Keratinocyte (primary cell): Measurements from ENCODE around the gene IPO8. TPM values are rescaled to one million over a fixed set of nuclear protein-coding genes. Genes with fewer than 3 reads are reported as not detected.

Experiments
- DNase-seq: peaks from one replicate; pipeline ENCODE4 v3.0.0-alpha.2; 2011; ENCODE audit warnings: low read depth, missing footprints, low spot score
- FAIRE-seq: peaks from 2 replicates; lab custom pipeline; 2011; peaks lifted over from hg19 to GRCh38; lab: Jason Lieb, UNC
- H2AFZ ChIP-seq: 2 replicates; pipeline ENCODE4 v1.6.0; 2012; ENCODE audit warnings: low read length, control low read depth, inconsistent platforms; ENCODE audit not compliant: control insufficient read depth
- H3K27ac ChIP-seq: 2 replicates; pipeline ENCODE4 v1.5.1; 2011; ENCODE audit warnings: low read length; ENCODE audit not compliant: control insufficient read depth, insufficient read depth
- H3K27me3 ChIP-seq: 3 replicates; pipeline ENCODE4 v1.6.0; 2011; ENCODE audit warnings: low read length; ENCODE audit not compliant: control insufficient read depth, insufficient read depth; ENCODE audit errors: extremely low read depth
- H3K36me3 ChIP-seq, 2 experiments: 2 replicates in 1 of 2; 3 replicates in 1 of 2; pipeline ENCODE4 v1.5.1; 2011; ENCODE audit warnings: low read length in 2 of 2, mild to moderate bottlenecking in 1 of 2; ENCODE audit not compliant: control insufficient read depth in 2 of 2, insufficient read depth in 2 of 2; ENCODE audit errors: extremely low read depth in 1 of 2
- H3K4me1 ChIP-seq: 3 replicates; pipeline ENCODE4 v1.5.1; 2011; ENCODE audit warnings: low read length; ENCODE audit not compliant: control insufficient read depth, insufficient read depth; ENCODE audit errors: extremely low read depth
- H3K4me2 ChIP-seq: 3 replicates; pipeline ENCODE4 v1.6.0; 2011; ENCODE audit warnings: low read depth, low read length; ENCODE audit not compliant: control insufficient read depth, insufficient read depth; ENCODE audit errors: extremely low read depth
- H3K4me3 ChIP-seq, 3 experiments: fragments of 200-600 bp in 1 of 3; sonication (generic) in 1 of 3; 2 replicates in 2 of 3; 3 replicates in 1 of 3; pipeline ENCODE4 v1.5.1; 2011 to 2016; ENCODE audit warnings: low read length in 3 of 3, mild to moderate bottlenecking in 3 of 3, control low read depth in 2 of 3, inconsistent platforms in 1 of 3, low read depth in 1 of 3, mixed read lengths in 1 of 3, mixed run types in 1 of 3, moderate library complexity in 1 of 3; ENCODE audit not compliant: control insufficient read depth in 2 of 3, insufficient read depth in 2 of 3; ENCODE audit errors: extremely low read depth in 1 of 3
- H3K79me2 ChIP-seq: 2 replicates; pipeline ENCODE4 v1.6.0; 2012; ENCODE audit warnings: low read length; ENCODE audit not compliant: control insufficient read depth, insufficient read depth
- H3K9ac ChIP-seq: 3 replicates; pipeline ENCODE4 v1.6.0; 2011; ENCODE audit warnings: low read length; ENCODE audit not compliant: control insufficient read depth, insufficient read depth; ENCODE audit errors: extremely low read depth
- H3K9me1 ChIP-seq: 3 replicates; pipeline ENCODE4 v1.6.0; 2011; ENCODE audit warnings: low read length; ENCODE audit not compliant: control insufficient read depth, insufficient read depth; ENCODE audit errors: extremely low read depth
- H3K9me3 ChIP-seq: 2 replicates; pipeline ENCODE4 v1.5.1; 2012; ENCODE audit warnings: low read depth, low read length; ENCODE audit not compliant: control insufficient read depth
- H4K20me1 ChIP-seq: 3 replicates; pipeline ENCODE4 v1.6.0; 2011; ENCODE audit warnings: low read length; ENCODE audit not compliant: control insufficient read depth, insufficient read depth; ENCODE audit errors: extremely low read depth
- CTCF ChIP-seq, 3 experiments: IDR thresholded peaks in 1 of 3; conservative IDR thresholded peaks in 1 of 3; optimal IDR thresholded peaks in 1 of 3; 2 replicates in 2 of 3; 3 replicates in 1 of 3; pipeline versions ENCODE3 to v1.5.1; 2011; ENCODE audit warnings: low read length in 3 of 3, mild to moderate bottlenecking in 3 of 3, moderate library complexity in 2 of 3, control low read depth in 1 of 3, inconsistent platforms in 1 of 3; ENCODE audit not compliant: insufficient read depth in 2 of 3; ENCODE audit errors: extremely low read depth in 1 of 3
- EZH2 ChIP-seq: IDR thresholded peaks from one replicate; pipeline ENCODE4 v1.6.1; 2012; ENCODE audit warnings: inconsistent platforms, mild to moderate bottlenecking, low read length, moderate library complexity
- dilution Hi-C: fragments of 300-500 bp; cut with MboI; formaldehyde crosslinking; loops from one replicate; pipeline ENCODE4 v1.7.0; 2020; ENCODE audit warnings: low sequenced_read_pairs; ENCODE audit not compliant: extremely low pct_ligation_motif_present
- polyA plus RNA-seq, 5 experiments: library from polyadenylated mRNA; depleted of rRNA in 3 of 5; stranded (reverse) in 3 of 5; stranded (forward) in 1 of 5; unstranded in 1 of 5; fragments of >200 nt; gene quantifications; 1 replicate in 1 of 5; 2 replicates in 3 of 5; 3 replicates in 1 of 5; pipeline versions ENCODE4 v1.2.1 to v1.2.3, GENCODE V29; 2011 to 2012; ENCODE audit warnings: missing spikeins in 2 of 5, low read depth in 1 of 5, low replicate concordance in 1 of 5

Gene IPO8
- polyA plus RNA-seq, 1 donor (not counting 4 experiments of a cell fraction or from before 2014, with no cell fraction given), result 18.8 TPM

- Histone ChIP-seq H2AFZ (no peak overlapping the region), H3K4me2 (no peak overlapping the region), H3K9me1 (no peaks in the 10 kb centered on the region), H4K20me1 (no peaks in the 10 kb centered on the region), H3K79me2 (peaks cover 5% of the 10 kb centered on the region), H3K9me3 (no peaks in the 10 kb centered on the region), H3K9ac (no peak overlapping the region), H3K27me3 (no peaks in the 10 kb centered on the region), H3K27ac (no peak overlapping the region), H3K4me1 (peaks cover 17% of the 10 kb centered on the region), H3K4me3 (no peak overlapping the region), H3K36me3 (peaks cover 8 to 22% of the 10 kb centered on the region in 2 experiments)
- peak; percentile 34 for FAIRE-seq
- DNase-seq, result no peak
- dilution Hi-C loops, result no loop called here
- TF ChIP-seq CTCF (optimal IDR thresholded peaks at IDR 0.05 in 1 of 3, IDR thresholded peaks at IDR 0.05 in 1 of 3, conservative IDR thresholded peaks at IDR 0.05 in 1 of 3; ENCODE audit: extremely low read depth in 1 of 3, insufficient read depth in 2 of 3, low read length in 3 of 3) (no peak), EZH2 (no peak)
Observed at GRCh38 chr12:30729547-30729946, 33.9 kb upstream of the IPO8 start.

GRCh38 chr12:30726647-30727046 lies 31.0 kb upstream of the IPO8 start:
- FAIRE-seq, result no peak
- no peaks in the 10 kb centered on the region for H4K20me1 ChIP-seq
- H3K4me1 ChIP-seq, result peaks cover 17% of the 10 kb centered on the region
- no peak overlapping the region for H3K9ac ChIP-seq
- H3K9me1 ChIP-seq, result no peaks in the 10 kb centered on the region
- no peak for DNase-seq
- no peaks in the 10 kb centered on the region for H3K9me3 ChIP-seq
- no peak overlapping the region for H2AFZ ChIP-seq
- no peaks in the 10 kb centered on the region for H3K27me3 ChIP-seq
- no peak for TF ChIP-seq CTCF (optimal IDR thresholded peaks at IDR 0.05 in 1 of 3, IDR thresholded peaks at IDR 0.05 in 1 of 3, conservative IDR thresholded peaks at IDR 0.05 in 1 of 3; ENCODE audit: extremely low read depth in 1 of 3, insufficient read depth in 2 of 3, low read length in 3 of 3)
- TF ChIP-seq EZH2, result no peak
- H3K79me2 ChIP-seq, result peaks cover 6% of the 10 kb centered on the region
- no peak overlapping the region for H3K27ac ChIP-seq
- H3K36me3 ChIP-seq, result peaks cover 8 to 27% of the 10 kb centered on the region in 2 experiments
- dilution Hi-C loops, result no loop called here
- H3K4me3 ChIP-seq, result no peak overlapping the region
- H3K4me2 ChIP-seq, result no peak overlapping the region
